Activated effector memory CD4-positive, alpha-beta T cell treated with Interleukin-2 at 50 U/mL for 16 hours (primary cell): ENCODE results near the gene TRAP1.
"Not testable (repeated sequence)": the region's sequence is repeated elsewhere in the genome, so short reads cannot be mapped to it uniquely, and the experiment has no call there.

Source experiments
- DNase-seq: peaks from one replicate; pipeline ENCODE4 v3.0.0-alpha.2; 2020

TRAP1 gene

GRCh38 chr16:3645108-3645503, 72.2 kb downstream of the TRAP1 start:
- DNase-seq, result no peak

GRCh38 chr16:3643095-3643730, 74.1 kb downstream of the TRAP1 start:
- DNase-seq, result no peak

GRCh38 chr16:3642397-3643094, 74.8 kb downstream of the TRAP1 start:
- DNase-seq, result no peak

- no peak for DNase-seq
Measured at GRCh38 chr16:3641801-3642396, 75.4 kb downstream of the TRAP1 start.

- DNase-seq, result no peak
Measured at GRCh38 chr16:3640632-3641501, 76.5 kb downstream of the TRAP1 start.

- no peak for DNase-seq
Measured at GRCh38 chr16:3640207-3640606, 77.1 kb downstream of the TRAP1 start.

- DNase-seq, result no peak
Measured at GRCh38 chr16:3638916-3639644, 78.2 kb downstream of the TRAP1 start.

- DNase-seq, result no peak
Measured at GRCh38 chr16:3637371-3637923, 79.9 kb downstream of the TRAP1 start.

GRCh38 chr16:3625911-3626732, 91.2 kb downstream of the TRAP1 start:
- DNase-seq, result no peak

GRCh38 chr16:3625331-3625730, 92.0 kb downstream of the TRAP1 start:
- no peak for DNase-seq

GRCh38 chr16:3623642-3624041, 93.7 kb downstream of the TRAP1 start:
- no peak for DNase-seq

GRCh38 chr16:3618769-3619141, 98.6 kb downstream of the TRAP1 start:
- no peak for DNase-seq

- no peak for DNase-seq
Measured at GRCh38 chr16:3612510-3613466, 104.5 kb downstream of the TRAP1 start.

- peak; percentile 90 for DNase-seq
Measured at GRCh38 chr16:3611146-3611975, 106.0 kb downstream of the TRAP1 start, which contains the start of gene SLX4. Gene SLX4, minus strand, starts transcription at chr16:3611606. Its CDS starts 2,642 bp downstream, at chr16:3608964.

GRCh38 chr16:3610698-3611145, 106.6 kb downstream of the TRAP1 start:
- no peak for DNase-seq

- DNase-seq, result no peak
Measured at GRCh38 chr16:3609895-3610697, 107.2 kb downstream of the TRAP1 start.

GRCh38 chr16:3608976-3609375, 108.3 kb downstream of the TRAP1 start:
- DNase-seq, result not testable (repeated sequence)

- no peak for DNase-seq
Measured at GRCh38 chr16:3608069-3608468, 109.3 kb downstream of the TRAP1 start.
